ENCODE results near the gene NRARP. TPM values are rescaled to one million over a fixed set of nuclear protein-coding genes. Genes with fewer than 3 reads are reported as not detected.

Gene NRARP
- total RNA-seq, 1 donor from 2014 or later, result 13.4 TPM

GRCh38 chr9:137317718-137318511, 15.8 kb upstream of the NRARP start:
- H3K36me3 Mint-ChIP-seq (ENCODE audit: low read depth), result no peaks in the 10 kb centered on the region
- H3K4me1 Mint-ChIP-seq, result peaks cover 4% of the 10 kb centered on the region
- intact Hi-C loops (cut with micrococcal nuclease), result no loop called here
- peaks cover 3% of the 10 kb centered on the region for H3K27me3 Mint-ChIP-seq
- H3K4me3 Mint-ChIP-seq, result no peak overlapping the region
- DNase-seq, result no peak
- no peaks in the 10 kb centered on the region for H3K9me3 Mint-ChIP-seq
- H3K27ac Mint-ChIP-seq, result no peak overlapping the region

- H3K4me1 Mint-ChIP-seq, result peaks cover 4% of the 10 kb centered on the region
- peak; percentile 56 for DNase-seq
- no peak overlapping the region for H3K27ac Mint-ChIP-seq
- no peaks in the 10 kb centered on the region for H3K36me3 Mint-ChIP-seq (ENCODE audit: low read depth)
- H3K27me3 Mint-ChIP-seq, result peaks cover 3% of the 10 kb centered on the region
- no peak overlapping the region for H3K4me3 Mint-ChIP-seq
- no peaks in the 10 kb centered on the region for H3K9me3 Mint-ChIP-seq
- intact Hi-C loops (cut with micrococcal nuclease), result no loop called here
These were observed 15.1 kb upstream of the NRARP start for GRCh38 chr9:137317021-137317717.

DNA sequence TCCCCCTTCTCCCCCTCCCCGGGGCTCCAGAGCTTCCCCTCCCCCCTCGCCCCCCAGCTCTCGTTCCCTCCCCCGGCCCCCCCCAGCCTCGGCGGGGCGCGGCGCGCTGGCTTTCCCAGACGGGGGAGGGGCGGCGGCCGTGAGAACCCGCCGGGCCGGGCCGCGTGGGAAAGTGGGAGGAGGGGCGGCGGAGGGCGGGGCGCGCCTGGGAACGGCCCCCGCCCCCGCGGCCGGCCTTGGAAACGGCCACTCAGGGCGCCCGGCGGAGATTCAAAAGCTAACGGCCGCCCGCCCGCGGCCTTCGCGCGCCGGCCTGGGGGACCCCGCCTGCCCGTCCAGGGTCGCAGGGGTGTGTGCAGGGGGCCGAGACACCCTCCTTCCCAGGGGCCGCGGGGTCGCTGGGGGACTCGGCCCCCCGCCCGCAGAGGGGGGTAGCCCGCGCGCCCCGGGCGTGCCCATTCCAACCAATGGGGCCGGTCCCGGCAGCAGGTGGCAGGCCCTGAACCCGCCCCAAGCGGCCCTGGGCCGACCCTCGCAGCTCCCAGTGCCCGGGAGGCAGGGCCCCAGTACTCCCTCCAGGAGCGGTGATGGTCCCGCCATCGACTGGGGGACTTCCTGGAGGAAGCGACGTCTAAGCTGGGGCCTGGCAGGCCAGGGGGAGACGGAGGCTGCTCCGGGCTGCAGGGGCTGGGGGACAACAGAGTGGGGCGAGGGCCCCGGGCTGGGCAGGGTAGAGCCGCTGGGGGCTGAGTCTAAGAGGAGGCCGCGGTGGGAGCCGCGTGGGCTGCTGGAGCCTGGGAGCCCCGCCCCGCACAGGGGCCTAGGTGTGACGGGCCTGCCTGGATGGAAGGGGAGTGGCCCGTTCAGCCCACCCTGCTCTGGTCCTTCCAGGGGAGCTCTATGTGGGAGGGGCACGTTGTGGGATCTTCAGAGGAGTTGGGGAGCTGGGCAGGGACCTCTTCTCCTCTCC, 14.2 kb upstream of the NRARP start:
- H3K4me1 Mint-ChIP-seq, result peaks cover 4% of the 10 kb centered on the region
- H3K27me3 Mint-ChIP-seq, result peaks cover 3% of the 10 kb centered on the region
- intact Hi-C loops (cut with micrococcal nuclease), result no loop called here
- H3K36me3 Mint-ChIP-seq (ENCODE audit: low read depth), result no peaks in the 10 kb centered on the region
- peak; percentile 69 for DNase-seq
- H3K9me3 Mint-ChIP-seq, result no peaks in the 10 kb centered on the region
- no peak overlapping the region for H3K27ac Mint-ChIP-seq
- no peak overlapping the region for H3K4me3 Mint-ChIP-seq

DNA sequence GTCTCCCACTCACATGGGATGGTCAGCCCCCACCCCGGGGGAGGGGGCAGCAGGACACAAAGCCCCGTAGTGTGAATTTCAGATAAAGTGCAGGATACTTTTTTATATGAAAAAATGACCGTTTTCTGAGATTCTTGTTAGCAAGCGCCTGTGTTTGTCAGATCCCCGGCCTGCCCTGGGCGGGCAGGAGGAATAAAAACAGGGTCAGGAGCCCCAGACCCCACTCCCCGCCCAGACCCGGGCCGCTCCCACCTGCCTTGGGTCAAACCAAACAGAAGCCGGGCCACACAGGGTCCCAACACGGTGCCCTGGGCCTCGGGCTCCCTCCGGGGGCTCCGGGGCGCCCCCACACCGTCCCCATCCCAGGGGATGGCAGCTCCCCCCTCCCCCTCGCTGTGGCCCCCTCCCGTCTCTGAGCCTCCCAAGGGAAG, 13.5 kb upstream of the NRARP start:
- peaks cover 2% of the 10 kb centered on the region for H3K4me1 Mint-ChIP-seq
- no peak for DNase-seq
- H3K27ac Mint-ChIP-seq, result no peak overlapping the region
- H3K4me3 Mint-ChIP-seq, result no peak overlapping the region
- intact Hi-C loops (cut with micrococcal nuclease), result no loop called here
- H3K9me3 Mint-ChIP-seq, result no peaks in the 10 kb centered on the region
- peaks cover 3% of the 10 kb centered on the region for H3K27me3 Mint-ChIP-seq
- H3K36me3 Mint-ChIP-seq (ENCODE audit: low read depth), result no peaks in the 10 kb centered on the region

GRCh38 chr9:137314561-137315560, 12.8 kb upstream of the NRARP start:
- no peak overlapping the region for H3K27ac Mint-ChIP-seq
- intact Hi-C loops (cut with micrococcal nuclease), result no loop called here
- no peaks in the 10 kb centered on the region for H3K9me3 Mint-ChIP-seq
- DNase-seq, result no peak
- H3K36me3 Mint-ChIP-seq (ENCODE audit: low read depth), result no peaks in the 10 kb centered on the region
- H3K27me3 Mint-ChIP-seq, result peaks cover 3% of the 10 kb centered on the region
- no peaks in the 10 kb centered on the region for H3K4me1 Mint-ChIP-seq
- no peak overlapping the region for H3K4me3 Mint-ChIP-seq

GRCh38 chr9:137313956-137314560, 12.0 kb upstream of the NRARP start:
- no peak overlapping the region for H3K4me3 Mint-ChIP-seq
- peaks cover 3% of the 10 kb centered on the region for H3K27me3 Mint-ChIP-seq
- no peaks in the 10 kb centered on the region for H3K36me3 Mint-ChIP-seq (ENCODE audit: low read depth)
- intact Hi-C loops (cut with micrococcal nuclease), result no loop called here
- no peak for DNase-seq
- H3K9me3 Mint-ChIP-seq, result no peaks in the 10 kb centered on the region
- H3K27ac Mint-ChIP-seq, result no peak overlapping the region
- H3K4me1 Mint-ChIP-seq, result no peaks in the 10 kb centered on the region

DNA sequence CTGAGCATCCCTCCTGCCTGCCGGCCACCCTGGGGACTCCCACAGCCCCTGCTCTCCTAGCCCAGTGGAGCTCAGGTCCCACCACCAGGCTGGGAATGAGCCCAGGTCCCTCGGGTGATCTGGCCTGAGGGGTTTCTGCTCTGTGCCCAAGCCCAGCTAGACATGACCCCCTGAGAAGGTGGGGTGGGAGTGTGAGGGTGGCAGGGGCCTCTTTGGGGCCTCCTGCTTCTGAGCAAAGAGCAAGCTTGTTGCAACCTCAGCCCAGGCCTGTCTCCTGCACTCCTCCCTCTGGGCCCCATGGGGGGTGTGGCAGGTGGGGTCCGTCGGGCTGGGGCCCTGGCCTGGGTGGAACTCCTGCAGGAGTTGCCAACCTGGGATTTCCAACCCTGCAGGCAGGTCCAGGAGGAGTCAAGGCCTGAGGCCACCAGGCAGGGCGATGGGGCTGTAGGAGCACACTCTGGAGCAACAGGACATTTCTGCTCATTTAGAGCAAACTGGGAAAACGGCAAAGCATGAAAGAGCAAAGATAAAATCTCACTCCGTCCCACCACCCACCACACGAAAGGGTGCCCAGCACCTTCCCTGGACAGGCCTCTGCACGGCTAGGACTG, 11.4 kb upstream of the NRARP start:
- intact Hi-C loops (cut with micrococcal nuclease), result no loop called here
- DNase-seq, result no peak
- H3K36me3 Mint-ChIP-seq (ENCODE audit: low read depth), result no peaks in the 10 kb centered on the region
- peaks cover 3% of the 10 kb centered on the region for H3K27me3 Mint-ChIP-seq
- no peaks in the 10 kb centered on the region for H3K9me3 Mint-ChIP-seq
- no peaks in the 10 kb centered on the region for H3K4me1 Mint-ChIP-seq
- H3K4me3 Mint-ChIP-seq, result no peak overlapping the region
- H3K27ac Mint-ChIP-seq, result no peak overlapping the region

DNA sequence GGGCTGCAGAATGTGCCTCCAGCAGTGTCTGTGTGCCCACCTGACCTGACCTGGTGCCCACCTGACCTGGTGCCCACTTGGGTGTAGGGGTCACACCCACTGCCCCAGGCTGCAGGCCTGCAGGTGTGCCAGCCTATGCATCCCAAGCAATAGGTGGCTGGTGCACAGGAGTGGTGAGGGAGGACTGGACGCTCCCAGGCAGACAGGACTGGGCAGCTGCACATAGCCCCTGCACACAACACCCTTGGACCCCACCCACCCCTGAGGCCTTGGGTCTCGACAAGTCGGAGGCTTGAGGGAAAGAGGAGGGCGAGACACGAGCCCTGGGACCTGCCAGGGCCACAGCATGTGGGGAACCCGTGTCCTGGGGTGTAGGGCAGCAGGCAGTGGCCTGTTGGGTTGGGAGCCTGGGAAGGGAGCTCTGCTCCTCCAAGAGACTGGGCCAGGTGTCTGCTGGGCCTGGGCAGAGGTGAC, 10.8 kb upstream of the NRARP start:
- H3K4me1 Mint-ChIP-seq, result no peaks in the 10 kb centered on the region
- H3K9me3 Mint-ChIP-seq, result no peaks in the 10 kb centered on the region
- intact Hi-C loops (cut with micrococcal nuclease), result no loop called here
- H3K27ac Mint-ChIP-seq, result no peak overlapping the region
- no peak for DNase-seq
- H3K4me3 Mint-ChIP-seq, result no peak overlapping the region
- no peaks in the 10 kb centered on the region for H3K36me3 Mint-ChIP-seq (ENCODE audit: low read depth)
- peaks cover 3% of the 10 kb centered on the region for H3K27me3 Mint-ChIP-seq

GRCh38 chr9:137311986-137312851, 10.1 kb upstream of the NRARP start:
- intact Hi-C loops (cut with micrococcal nuclease), result no loop called here
- no peak for DNase-seq
- Mint-ChIP-seq H3K9me3 (no peaks in the 10 kb centered on the region), H3K27ac (no peak overlapping the region), H3K4me3 (no peak overlapping the region), H3K27me3 (peaks cover 3% of the 10 kb centered on the region), H3K36me3 (ENCODE audit: low read depth) (no peaks in the 10 kb centered on the region), H3K4me1 (peaks cover 2% of the 10 kb centered on the region)

- Mint-ChIP-seq H3K27ac (no peak overlapping the region), H3K27me3 (no peaks in the 10 kb centered on the region)
These were observed 9.3 kb upstream of the NRARP start for GRCh38 chr9:137311171-137311985.

More at GRCh38 chr9:137311171-137311985, 9.3 kb upstream of the NRARP start:
- DNase-seq, result peak; percentile 69
- H3K4me3 Mint-ChIP-seq, result no peak overlapping the region
- intact Hi-C loops (cut with micrococcal nuclease), result no loop called here
- H3K9me3 Mint-ChIP-seq, result no peaks in the 10 kb centered on the region
- peaks cover 2% of the 10 kb centered on the region for H3K4me1 Mint-ChIP-seq
- H3K36me3 Mint-ChIP-seq (ENCODE audit: low read depth), result no peaks in the 10 kb centered on the region
